Measurements from ENCODE around the gene FCHSD2.

Gene FCHSD2

GRCh38 chr11:72842653-72843330 lies 299.3 kb downstream of the FCHSD2 start:
- ChIA-PET CTCF (no interaction called here), POLR2A (no interaction called here)
- TF ChIP-seq FOXK2 (IDR thresholded peaks at IDR 0.05), result no peak
- TF ChIP-seq NFRKB (IDR thresholded peaks at IDR 0.05), result no peak
- no peak for TF ChIP-seq BHLHE40 (IDR thresholded peaks at IDR 0.05; ENCODE audit: borderline replicate concordance)
- no peak for TF ChIP-seq ELF4 (IDR thresholded peaks at IDR 0.05)

GRCh38 chr11:72842126-72842525 lies 300.0 kb downstream of the FCHSD2 start:
- DNase-seq (ENCODE audit: extremely low spot score), result no peak
- POLR2A ChIA-PET, result no interaction called here
- CTCF ChIA-PET, result no interaction called here
- no peak for TF ChIP-seq FOXA1 (IDR thresholded peaks at IDR 0.05)
- no peak for TF ChIP-seq BHLHE40 (IDR thresholded peaks at IDR 0.05; ENCODE audit: borderline replicate concordance)
- TF ChIP-seq ARNT (IDR thresholded peaks at IDR 0.05), result no peak
- no peak for TF ChIP-seq FOXK2 (IDR thresholded peaks at IDR 0.05)
- no peak for TF ChIP-seq TARDBP (IDR thresholded peaks at IDR 0.05)
- no peak for TF ChIP-seq ZNF384 (IDR thresholded peaks at IDR 0.05)
- no peak for TF ChIP-seq SUZ12 (IDR thresholded peaks at IDR 0.05)
- no peak for TF ChIP-seq LEF1 (IDR thresholded peaks at IDR 0.05; ENCODE audit: borderline replicate concordance)
- TF ChIP-seq L3MBTL2 (conservative IDR thresholded peaks at IDR 0.05), result no peak
- TF ChIP-seq FOXM1 (IDR thresholded peaks at IDR 0.05; ENCODE audit: borderline replicate concordance), result no peak
- no peak for TF ChIP-seq SP1 (IDR thresholded peaks at IDR 0.05)
- TF ChIP-seq PKNOX1 (IDR thresholded peaks at IDR 0.05), result no peak
- TF ChIP-seq NFRKB (IDR thresholded peaks at IDR 0.05), result no peak
- TF ChIP-seq CTBP1 (IDR thresholded peaks at IDR 0.05; ENCODE audit: borderline replicate concordance), result no peak
- no peak for TF ChIP-seq ELF4 (IDR thresholded peaks at IDR 0.05)
- TF ChIP-seq HDGF (IDR thresholded peaks at IDR 0.05; ENCODE audit: borderline replicate concordance), result no peak

More at GRCh38 chr11:72842653-72843330, 299.3 kb downstream of the FCHSD2 start:
- no peak for DNase-seq (ENCODE audit: extremely low spot score)

- ChIA-PET CTCF (no interaction called here), POLR2A (interaction anchor here (0.9 kb wide), 1 partner anchor 350 kb away, joined by 3 read pairs; no protein-coding TSS in a partner anchor)
- TF ChIP-seq PKNOX1 (IDR thresholded peaks at IDR 0.05) (no peak), ARNT (IDR thresholded peaks at IDR 0.05) (no peak), CTBP1 (IDR thresholded peaks at IDR 0.05; ENCODE audit: borderline replicate concordance) (no peak), FOXM1 (IDR thresholded peaks at IDR 0.05; ENCODE audit: borderline replicate concordance) (no peak), SUZ12 (IDR thresholded peaks at IDR 0.05) (no peak), NFRKB (IDR thresholded peaks at IDR 0.05) (no peak), FOXA1 (IDR thresholded peaks at IDR 0.05) (no peak), L3MBTL2 (conservative IDR thresholded peaks at IDR 0.05) (no peak), ZNF384 (IDR thresholded peaks at IDR 0.05) (no peak)
- DNase-seq (ENCODE audit: extremely low spot score), result no peak
These were observed 300.7 kb downstream of the FCHSD2 start for GRCh38 chr11:72841397-72841796.

- POLR2A ChIA-PET, result interaction anchor here (0.9 kb wide), 1 partner anchor 351 kb away, joined by 3 read pairs; no protein-coding TSS in a partner anchor
- TF ChIP-seq FOXM1 (IDR thresholded peaks at IDR 0.05; ENCODE audit: borderline replicate concordance) (no peak), SP1 (IDR thresholded peaks at IDR 0.05) (no peak), ARNT (IDR thresholded peaks at IDR 0.05) (no peak), PKNOX1 (IDR thresholded peaks at IDR 0.05) (no peak), HDGF (IDR thresholded peaks at IDR 0.05; ENCODE audit: borderline replicate concordance) (no peak)
- DNase-seq (ENCODE audit: extremely low spot score), result no peak
- CTCF ChIA-PET, result no interaction called here
These were observed 301.3 kb downstream of the FCHSD2 start for GRCh38 chr11:72840780-72841179.

- no peak for DNase-seq (ENCODE audit: extremely low spot score)
- ChIA-PET POLR2A (no interaction called here), CTCF (no interaction called here)
- no peak for TF ChIP-seq ARNT (IDR thresholded peaks at IDR 0.05)
- TF ChIP-seq FOXM1 (IDR thresholded peaks at IDR 0.05; ENCODE audit: borderline replicate concordance), result no peak
- TF ChIP-seq HDGF (IDR thresholded peaks at IDR 0.05; ENCODE audit: borderline replicate concordance), result no peak
- TF ChIP-seq ELF4 (IDR thresholded peaks at IDR 0.05), result no peak
- no peak for TF ChIP-seq FOXA1 (IDR thresholded peaks at IDR 0.05)
These were observed 303.3 kb downstream of the FCHSD2 start for GRCh38 chr11:72838691-72839305.

GRCh38 chr11:72836111-72836510 lies 306.0 kb downstream of the FCHSD2 start:
- TF ChIP-seq CTBP1 (IDR thresholded peaks at IDR 0.05; ENCODE audit: borderline replicate concordance) (no peak), TARDBP (IDR thresholded peaks at IDR 0.05) (no peak), ZNF384 (IDR thresholded peaks at IDR 0.05) (no peak), PKNOX1 (IDR thresholded peaks at IDR 0.05) (no peak), FOXA1 (IDR thresholded peaks at IDR 0.05) (no peak), SUZ12 (IDR thresholded peaks at IDR 0.05) (no peak), LEF1 (IDR thresholded peaks at IDR 0.05; ENCODE audit: borderline replicate concordance) (no peak), HDGF (IDR thresholded peaks at IDR 0.05; ENCODE audit: borderline replicate concordance) (no peak), SP1 (IDR thresholded peaks at IDR 0.05) (no peak), FOXM1 (IDR thresholded peaks at IDR 0.05; ENCODE audit: borderline replicate concordance) (no peak), FOXK2 (IDR thresholded peaks at IDR 0.05) (no peak), NFRKB (IDR thresholded peaks at IDR 0.05) (no peak)
- CTCF ChIA-PET, result interaction anchor here (1.5 kb wide), 1 partner anchor 23 kb away, joined by 3 read pairs; no protein-coding TSS in a partner anchor
- POLR2A ChIA-PET, result interaction anchor here (1.1 kb wide), 1 partner anchor 306 kb away, joined by 3 read pairs; the partner anchor contains the start of gene FCHSD2
- DNase-seq (ENCODE audit: extremely low spot score), result no peak
